GM19351 (cell line): ENCODE data around the gene LCOR.

ENCODE experiments used
- ATAC-seq: cut with Tn5 transposase; IDR thresholded peaks from one replicate; pipeline ENCODE4 v1.9.1; 2021; ENCODE audit warnings: mild to moderate bottlenecking, moderate library complexity; ENCODE audit not compliant: unreplicated experiment

The LCOR gene

DNA sequence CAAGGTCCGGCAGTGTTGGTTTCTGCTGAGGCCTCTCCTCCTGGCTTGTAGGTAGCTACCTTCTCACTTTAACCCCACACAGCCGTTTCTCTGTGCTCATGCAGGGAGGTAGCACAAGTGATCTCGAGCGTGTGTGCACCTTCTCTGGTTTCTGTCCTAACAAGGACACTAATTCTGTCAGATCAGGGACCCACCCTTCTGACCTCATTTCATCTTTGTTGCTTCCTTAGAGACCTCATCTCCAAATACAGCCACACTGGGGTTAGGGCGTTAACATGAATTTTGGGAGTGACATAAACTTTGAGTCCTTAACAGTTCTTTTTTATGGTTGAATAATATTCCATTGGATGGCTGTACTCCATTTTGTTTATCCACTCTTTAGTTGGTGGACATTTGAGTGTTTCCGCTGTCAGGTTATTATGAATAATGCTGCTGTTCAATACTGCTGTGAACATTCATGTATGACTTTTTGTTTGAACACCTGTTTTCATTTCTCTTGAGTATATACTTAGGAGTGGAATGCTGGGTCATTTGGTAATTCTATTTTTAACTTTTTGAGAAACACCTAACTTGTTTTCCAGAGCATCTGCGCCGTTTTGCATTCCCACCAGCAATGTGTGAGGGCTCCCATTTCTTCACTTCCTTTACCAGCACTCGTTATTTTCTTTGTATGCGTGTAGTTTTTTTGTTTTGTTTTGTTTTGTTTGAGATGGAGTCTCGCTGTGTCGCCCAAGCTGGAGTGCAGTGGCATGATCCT, 57.5 kb downstream of the LCOR start:
- no peak for ATAC-seq

- ATAC-seq = no peak
Observed at GRCh38 chr10:96890172-96890513, 58.0 kb downstream of the LCOR start.

- ATAC-seq = no peak
Observed at GRCh38 chr10:96890580-96890979, 58.5 kb downstream of the LCOR start.

DNA sequence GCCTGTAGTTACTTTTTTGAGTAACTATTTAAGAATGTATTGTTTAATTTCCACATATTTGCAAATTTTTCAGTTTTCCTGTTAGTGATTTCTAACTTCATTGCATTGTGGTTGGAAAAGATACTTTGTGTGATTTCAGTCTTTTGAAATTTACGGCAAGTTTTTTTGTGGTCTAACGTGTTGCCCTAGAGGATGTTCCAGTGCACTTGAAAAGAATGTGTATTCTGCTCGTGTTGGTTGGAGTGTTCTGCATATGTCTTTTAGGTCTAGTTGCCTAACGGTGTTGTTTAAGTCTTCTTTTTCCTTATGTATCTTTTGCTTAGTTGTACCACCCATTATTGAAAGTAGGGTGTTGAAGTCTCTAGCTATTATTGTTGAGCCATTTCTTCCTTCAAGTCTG, 59.7 kb downstream of the LCOR start:
- no peak for ATAC-seq

DNA sequence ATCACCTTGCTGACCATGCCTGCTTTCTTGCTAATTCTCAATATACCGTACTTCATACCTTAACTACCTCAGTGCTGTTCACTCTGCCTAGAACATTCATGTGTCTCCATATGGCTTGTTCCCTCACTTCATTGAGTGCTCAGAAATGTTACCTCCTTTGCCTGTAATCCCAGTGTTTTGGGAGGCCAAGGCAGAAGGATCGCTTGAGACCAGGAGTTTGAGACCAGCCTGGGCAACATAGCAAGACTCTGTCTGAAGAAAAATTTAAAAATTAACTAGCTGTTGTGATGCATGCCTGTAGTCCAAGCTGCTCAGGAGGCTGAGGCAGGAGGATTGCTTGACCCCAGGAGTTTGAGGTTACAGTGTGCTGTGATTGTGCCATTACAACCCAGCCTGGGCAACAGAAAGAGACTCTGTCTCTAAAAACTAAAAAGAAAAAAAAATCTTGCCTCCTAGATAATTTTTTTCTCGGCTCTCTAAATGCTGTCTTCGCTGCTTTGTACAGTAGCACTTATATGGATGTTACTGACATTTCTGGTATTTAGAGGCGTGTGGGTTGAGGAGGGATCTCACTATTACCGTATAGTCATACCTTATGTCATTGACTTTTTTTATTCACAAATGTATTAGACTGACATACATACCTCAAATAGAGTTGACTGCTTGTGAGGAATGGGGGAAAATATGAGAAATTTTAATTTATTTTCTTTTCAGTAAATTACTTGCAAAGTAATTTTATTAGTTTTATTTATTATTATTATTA, 63.7 kb downstream of the LCOR start:
- no peak for ATAC-seq

DNA sequence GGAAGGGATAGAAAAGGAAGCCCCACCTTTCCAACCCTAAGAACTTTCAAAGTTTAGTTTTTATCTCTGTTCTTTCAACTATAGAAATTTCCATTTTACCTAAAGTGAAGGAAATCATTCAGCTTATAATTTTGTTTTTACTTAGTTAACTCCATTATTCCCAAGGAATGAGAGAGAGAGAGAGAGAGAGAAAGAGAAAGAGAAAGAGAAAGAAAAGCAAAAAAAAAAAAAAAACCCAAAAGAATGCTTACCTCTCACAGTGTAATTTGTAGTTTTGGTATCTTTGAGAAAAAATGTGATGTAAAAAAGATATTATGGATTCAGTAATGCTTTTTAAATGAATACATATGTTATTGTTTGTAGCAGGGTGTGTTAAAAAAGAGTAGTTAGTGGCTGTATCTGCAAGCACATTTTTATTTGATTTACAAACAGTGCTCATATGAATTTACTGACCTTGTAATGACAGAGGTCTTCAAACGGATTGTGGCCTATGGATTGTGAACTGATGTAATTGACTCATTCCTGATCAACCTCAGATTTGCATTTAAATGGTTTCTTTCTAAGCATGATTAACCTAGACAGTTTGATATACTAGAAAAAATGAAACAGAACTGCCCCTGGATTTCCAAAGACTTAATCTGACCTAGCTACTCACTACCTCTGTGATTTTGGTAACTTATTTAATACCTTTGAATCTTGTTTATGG, 64.9 kb downstream of the LCOR start:
- ATAC-seq = no peak

DNA sequence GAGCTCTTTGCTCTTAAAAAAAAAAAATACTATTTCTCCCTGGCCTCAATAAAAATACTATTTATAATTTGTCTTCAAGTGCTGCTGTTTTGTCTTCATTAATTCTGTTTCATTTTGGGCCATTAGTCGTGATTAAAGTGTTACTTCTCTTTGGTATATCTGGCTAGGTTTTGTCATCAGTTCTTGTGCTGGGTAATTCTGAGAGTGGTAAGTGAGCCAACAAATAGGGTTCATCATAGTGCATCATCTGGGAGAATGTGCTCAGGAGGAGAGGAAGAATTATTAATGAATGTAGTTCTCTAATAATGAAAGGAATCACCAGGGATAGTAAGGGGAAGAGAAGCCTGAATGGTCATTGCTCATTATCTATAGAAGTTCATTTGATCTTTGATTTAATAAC, 70.0 kb downstream of the LCOR start:
- ATAC-seq = no peak

DNA sequence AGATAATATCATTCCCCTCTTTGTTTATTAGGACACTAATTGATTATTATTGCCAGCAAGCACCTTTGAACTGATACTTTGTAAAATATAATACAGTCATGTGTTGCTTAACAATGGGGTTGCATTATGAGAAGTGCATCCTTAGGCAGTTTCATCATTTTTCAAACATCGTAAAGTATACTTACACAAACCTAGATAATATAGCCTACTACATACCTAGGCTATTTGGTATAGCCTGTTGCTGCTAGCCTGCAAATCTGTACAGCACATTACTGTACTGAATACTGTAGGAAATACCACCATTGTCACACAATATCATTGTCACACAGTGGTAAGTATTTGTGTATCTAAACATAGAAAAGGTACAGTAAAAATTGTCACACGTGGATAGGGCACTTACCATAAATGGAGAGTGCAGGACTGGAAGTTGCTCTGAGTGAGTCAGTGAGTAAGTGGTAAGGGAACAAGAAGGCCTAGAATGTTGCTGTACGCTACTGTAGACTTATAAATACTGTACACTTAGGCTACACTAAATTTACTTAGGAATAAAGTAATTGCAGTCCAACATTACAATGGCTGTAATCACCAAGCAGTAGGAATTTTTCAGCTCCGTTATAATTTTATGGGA, 70.7 kb downstream of the LCOR start:
- no peak for ATAC-seq

DNA sequence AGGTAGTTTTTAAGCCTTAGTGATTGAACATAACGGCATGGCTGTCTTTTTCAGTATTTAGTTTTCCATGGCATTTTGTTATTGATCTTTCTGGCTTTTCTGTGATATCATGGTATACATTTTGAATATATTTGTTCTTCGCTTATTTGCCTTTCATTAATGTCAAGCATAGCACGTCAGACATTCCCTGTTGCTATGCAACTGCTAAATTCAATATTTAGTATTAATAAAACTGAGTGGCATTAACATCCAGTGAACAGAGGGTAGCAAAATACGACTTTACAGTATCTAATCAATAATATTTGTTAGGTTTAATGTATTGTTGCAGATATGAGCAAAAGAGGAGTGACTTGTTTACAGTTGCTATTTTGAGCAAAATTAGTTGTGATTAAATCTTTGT, 72.5 kb downstream of the LCOR start:
- ATAC-seq = no peak

DNA sequence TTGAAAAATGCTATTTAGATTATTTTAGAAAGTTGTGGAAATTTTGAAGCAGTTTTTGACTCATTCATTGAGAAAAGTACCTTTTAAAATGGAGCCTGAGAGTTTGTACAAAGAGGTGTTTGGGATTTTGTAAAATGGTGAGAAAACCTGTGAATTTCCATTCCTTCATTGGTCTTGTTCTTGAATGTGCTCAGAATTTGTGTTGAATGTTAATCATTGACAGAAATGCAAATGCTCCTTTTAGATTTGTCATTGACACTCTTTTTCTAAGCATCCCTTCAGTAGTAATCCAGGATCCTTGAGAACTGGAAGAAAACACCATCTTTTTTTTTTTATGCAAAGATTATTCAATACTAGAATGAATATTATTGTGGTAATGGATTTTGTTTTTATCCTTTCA, 74.8 kb downstream of the LCOR start:
- no peak for ATAC-seq

DNA sequence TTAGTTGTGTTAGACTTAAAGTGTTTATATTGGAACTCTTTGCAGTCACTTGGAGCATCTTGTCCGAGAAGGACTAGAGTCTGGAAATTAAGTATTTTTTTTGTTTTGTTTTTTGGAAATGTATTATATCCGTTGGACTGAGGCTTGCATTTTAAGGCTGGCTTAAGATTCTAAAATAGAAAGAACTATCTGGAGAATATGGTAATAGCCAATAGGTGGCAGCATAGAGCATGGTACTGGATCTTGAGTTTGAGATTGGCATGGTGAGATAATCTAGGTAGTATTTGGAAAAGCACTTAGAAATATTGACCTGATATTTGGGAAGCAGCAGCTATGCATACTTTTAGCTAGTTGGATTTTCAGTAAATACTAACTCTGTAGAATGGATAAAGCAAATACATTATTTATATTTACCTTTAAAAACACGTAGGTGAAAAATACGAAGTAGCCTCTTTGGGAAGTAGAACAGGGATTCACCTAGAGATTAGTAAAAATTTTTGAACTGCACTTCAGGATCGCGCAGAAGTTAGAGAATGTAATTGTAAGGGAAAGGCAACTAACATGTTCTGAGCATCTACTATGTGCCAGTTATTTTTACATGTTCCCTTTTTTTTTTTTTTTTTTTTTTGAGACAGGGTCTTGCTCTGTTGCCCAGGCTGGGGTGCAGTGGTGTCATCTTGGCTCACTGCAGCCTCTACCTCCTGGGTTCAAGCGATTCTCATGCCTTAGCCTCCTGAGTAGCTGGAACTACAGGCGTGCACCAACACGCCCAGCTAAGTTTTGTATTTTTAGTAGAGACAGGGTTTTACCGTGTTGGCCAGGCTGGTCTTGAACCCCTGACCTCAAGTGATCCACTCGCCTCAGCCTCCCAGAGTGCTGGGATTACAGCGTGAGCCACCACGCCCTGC, 78.6 kb downstream of the LCOR start:
- ATAC-seq = no peak

DNA sequence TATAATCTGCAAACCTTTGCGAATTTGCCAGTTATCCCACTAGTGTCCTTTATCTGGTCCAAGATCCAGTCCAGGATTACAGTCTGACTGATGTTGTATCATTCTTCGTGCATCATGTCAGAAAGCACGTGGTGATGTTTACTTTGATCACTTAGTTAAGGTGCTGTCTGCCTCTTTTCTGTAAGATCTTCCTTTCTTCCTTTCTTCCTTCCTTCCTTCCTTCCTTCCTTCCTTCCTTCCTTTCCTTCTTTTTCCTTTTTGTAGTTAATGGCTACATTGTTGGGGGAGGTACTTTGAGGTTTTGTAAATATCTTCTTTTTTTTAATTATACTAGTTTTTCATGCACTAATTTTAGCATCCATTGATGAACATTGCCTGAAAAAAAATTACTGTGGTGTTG, 80.3 kb downstream of the LCOR start:
- ATAC-seq = no peak

GRCh38 chr10:96913906-96914305, 81.8 kb downstream of the LCOR start:
- ATAC-seq = no peak

GRCh38 chr10:96917628-96918027, 85.5 kb downstream of the LCOR start:
- ATAC-seq = no peak

- ATAC-seq = no peak
Observed at GRCh38 chr10:96918214-96919002, 86.3 kb downstream of the LCOR start.

GRCh38 chr10:96919785-96920430, 87.8 kb downstream of the LCOR start:
- ATAC-seq = no peak

GRCh38 chr10:96921655-96922054, 89.6 kb downstream of the LCOR start:
- no peak for ATAC-seq

GRCh38 chr10:96922978-96923948, 91.2 kb downstream of the LCOR start:
- no peak for ATAC-seq
